GM19324 (cell line): Measurements from ENCODE around the gene GRXCR1.

ENCODE experiments used
- ATAC-seq: cut with Tn5 transposase; IDR thresholded peaks from one replicate; pipeline ENCODE4 v1.9.1; 2021; ENCODE audit warnings: mild to moderate bottlenecking, moderate library complexity; ENCODE audit not compliant: unreplicated experiment, low FRiP score

Gene GRXCR1

GRCh38 chr4:42892413-42892812, at the start of gene GRXCR1:
Gene GRXCR1 (plus strand): TSS chr4:42892713. CDS start chr4:42893267, 554 bp downstream.
- ATAC-seq, result no peak

GRCh38 chr4:42843694-42844093, 48.8 kb upstream of the GRXCR1 start:
- no peak for ATAC-seq

GRCh38 chr4:42844422-42845070, 48.0 kb upstream of the GRXCR1 start:
- ATAC-seq, result no peak

GRCh38 chr4:42845586-42845985, 46.9 kb upstream of the GRXCR1 start:
- no peak for ATAC-seq

- no peak for ATAC-seq
Observed at GRCh38 chr4:42855779-42856178, 36.7 kb upstream of the GRXCR1 start.

- peak; percentile 71 for ATAC-seq
Observed at GRCh38 chr4:42865572-42866189, 26.8 kb upstream of the GRXCR1 start.

GRCh38 chr4:42871261-42871660, 21.3 kb upstream of the GRXCR1 start:
- no peak for ATAC-seq

GRCh38 chr4:42871671-42872290, 20.7 kb upstream of the GRXCR1 start:
- ATAC-seq, result no peak

- no peak for ATAC-seq
Observed at GRCh38 chr4:42878863-42879262, 13.7 kb upstream of the GRXCR1 start.

GRCh38 chr4:42881253-42881652, 11.3 kb upstream of the GRXCR1 start:
- no peak for ATAC-seq

GRCh38 chr4:42891644-42892043, 869 bp upstream of the GRXCR1 start:
- ATAC-seq, result no peak

GRCh38 chr4:42895452-42895851, 2.9 kb downstream of the GRXCR1 start:
- ATAC-seq, result no peak

GRCh38 chr4:42904986-42905385, 12.5 kb downstream of the GRXCR1 start:
- no peak for ATAC-seq

- no peak for ATAC-seq
Observed at GRCh38 chr4:42905591-42905990, 13.1 kb downstream of the GRXCR1 start.

- ATAC-seq, result no peak
Observed at GRCh38 chr4:42906341-42906740, 13.8 kb downstream of the GRXCR1 start.

- no peak for ATAC-seq
Observed at GRCh38 chr4:42906891-42907759, 14.6 kb downstream of the GRXCR1 start.

GRCh38 chr4:42910459-42910858, 17.9 kb downstream of the GRXCR1 start:
- no peak for ATAC-seq

- ATAC-seq, result no peak
Observed at GRCh38 chr4:42914937-42915336, 22.4 kb downstream of the GRXCR1 start.

- ATAC-seq, result no peak
Observed at GRCh38 chr4:42915484-42915883, 23.0 kb downstream of the GRXCR1 start.

GRCh38 chr4:42917296-42917695, 24.8 kb downstream of the GRXCR1 start:
- no peak for ATAC-seq

- ATAC-seq, result no peak
Observed at GRCh38 chr4:42923431-42923830, 30.9 kb downstream of the GRXCR1 start.
